B cell (primary cell): ENCODE measurements around the gene DNAAF5. TPM values are rescaled to one million over a fixed set of nuclear protein-coding genes. Genes with fewer than 3 reads are reported as not detected.

Source experiments
- ATAC-seq: fragments of 200-7000 bp; cut with Tn5 transposase; one replicate; pipeline ENCODE4 v1.10.0; 2021; ENCODE audit warnings: low read depth, mild to moderate bottlenecking, moderate number of reproducible peaks, moderate library complexity
- CTCF ChIA-PET: fragments of 350-600 bp; sonication (Branson Sonifier 250); formaldehyde crosslinking; loops from one replicate; lab custom pipeline; 2021; ENCODE audit warnings: antibody characterized with exemption, inconsistent platforms; lab: Charles Lee
- POLR2A ChIA-PET: fragments of 350-600 bp; sonication (Branson Sonifier 250); formaldehyde crosslinking; loops from one replicate; lab custom pipeline; 2021; ENCODE audit warnings: antibody characterized with exemption; lab: Charles Lee
- DNase-seq: peaks from one replicate; pipeline ENCODE4 v3.0.0; 2013
- H2AFZ ChIP-seq: 2 replicates; pipeline ENCODE4 v1.6.1; 2012; ENCODE audit warnings: mild to moderate bottlenecking, low read depth, low read length; ENCODE audit not compliant: insufficient read depth, poor library complexity, severe bottlenecking
- H3K27ac ChIP-seq, 2 donors: 1 replicate in 1 of 2; 2 replicates in 1 of 2; pipeline ENCODE4 v1.5.1; 2012 to 2013; ENCODE audit warnings: low read length in 2 of 2, mild to moderate bottlenecking in 2 of 2, moderate library complexity in 1 of 2
- H3K27me3 ChIP-seq, 4 experiments: fragments of 200-600 bp in 1 of 4; sonication (generic) in 1 of 4; replicated peaks in 1 of 4; 1 replicate in 2 of 4; 2 replicates in 2 of 4; pipeline versions ENCODE4 v1.6.1 to v1.7.0; 2013 to 2016; ENCODE audit warnings: low read length in 3 of 4, mild to moderate bottlenecking in 2 of 4, mixed read lengths in 1 of 4, moderate library complexity in 1 of 4; ENCODE audit not compliant: insufficient read depth in 4 of 4, control insufficient read depth in 3 of 4; ENCODE audit errors: control extremely low read depth in 1 of 4
- H3K36me3 ChIP-seq, 2 experiments: replicated peaks in 1 of 2; 1 replicate in 1 of 2; 2 replicates in 1 of 2; pipeline versions ENCODE4 v1.6.1 to v1.7.1; 2013; ENCODE audit warnings: low read length in 1 of 2; ENCODE audit not compliant: insufficient read depth in 2 of 2, control insufficient read depth in 1 of 2; ENCODE audit errors: control extremely low read depth in 1 of 2, extremely low read depth in 1 of 2
- H3K4me1 ChIP-seq, 2 donors: fragments of 200-600 bp in 1 of 2; sonication (generic) in 1 of 2; 1 replicate in 1 of 2; 2 replicates in 1 of 2; pipeline versions ENCODE4 v1.5.1 to v1.6.1; 2013 to 2017; ENCODE audit warnings: low read length in 2 of 2; ENCODE audit not compliant: control insufficient read depth in 2 of 2, insufficient read depth in 2 of 2
- H3K4me2 ChIP-seq: replicated peaks from 2 replicates; pipeline ENCODE3; 2012; ENCODE audit warnings: mild to moderate bottlenecking, low read depth, low read length; ENCODE audit not compliant: poor library complexity, severe bottlenecking
- H3K4me3 ChIP-seq, 5 experiments: fragments of 200-600 bp in 1 of 5; sonication (generic) in 1 of 5; 1 replicate in 3 of 5; 2 replicates in 2 of 5; pipeline versions ENCODE4 v1.5.1 to v1.7.0; 2011 to 2016; ENCODE audit warnings: low read length in 4 of 5, mild to moderate bottlenecking in 4 of 5, low read depth in 2 of 5, control low read depth in 1 of 5, moderate library complexity in 1 of 5; ENCODE audit not compliant: insufficient read depth in 1 of 5; ENCODE audit errors: control extremely low read depth in 1 of 5, extremely low read depth in 1 of 5
- H3K79me2 ChIP-seq: fragments of 200-600 bp; sonication (generic); one replicate; pipeline ENCODE4 v1.6.0; 2016; ENCODE audit warnings: low read length; ENCODE audit not compliant: control insufficient read depth, insufficient read depth
- H3K9ac ChIP-seq: fragments of 200-600 bp; sonication (generic); 2 replicates; pipeline ENCODE4 v1.6.1; 2017; ENCODE audit warnings: mild to moderate bottlenecking, low read length, moderate library complexity
- H3K9me3 ChIP-seq, 3 donors: one replicate each; pipeline versions ENCODE4 v1.6.1 to v1.7.1; 2013; ENCODE audit warnings: low read length in 2 of 3; ENCODE audit not compliant: control insufficient read depth in 2 of 3, insufficient read depth in 1 of 3; ENCODE audit errors: control extremely low read depth in 1 of 3
- H4K20me1 ChIP-seq: 2 replicates; pipeline ENCODE4 v1.6.0; 2012; ENCODE audit warnings: mild to moderate bottlenecking, low read length; ENCODE audit not compliant: insufficient read depth, control insufficient read depth, poor library complexity, severe bottlenecking
- H3K27ac Mint-ChIP-seq: one replicate; pipeline ENCODE4 v1.8.0; 2021; ENCODE audit warnings: mixed read lengths
- H3K27me3 Mint-ChIP-seq: one replicate; pipeline ENCODE4 v1.8.0; 2021; ENCODE audit warnings: mixed read lengths
- H3K4me1 Mint-ChIP-seq: one replicate; pipeline ENCODE4 v1.8.0; 2021; ENCODE audit warnings: mixed read lengths
- H3K4me3 Mint-ChIP-seq: one replicate; pipeline ENCODE4 v1.8.0; 2021; ENCODE audit warnings: mixed read lengths
- H3K9me3 Mint-ChIP-seq: one replicate; pipeline ENCODE4 v1.8.0; 2022; ENCODE audit warnings: mixed read lengths; ENCODE audit not compliant: insufficient read depth
- EZH2 ChIP-seq: IDR thresholded peaks from 2 replicates; pipeline ENCODE4 v1.6.1; 2012; ENCODE audit warnings: borderline replicate concordance, low read depth, mild to moderate bottlenecking, moderate library complexity, low read length; ENCODE audit not compliant: insufficient read depth, poor library complexity, severe bottlenecking
- WGBS: methylation state at CpG from one replicate; pipeline ENCODE4 v1.1.5; 2013; ENCODE audit warnings: missing lambda C conversion rate; ENCODE audit not compliant: insufficient coverage; 5-methylcytosine and 5-hydroxymethylcytosine counted together
- intact Hi-C: fragments of 100-400 bp; cut with micrococcal nuclease; formaldehyde crosslinking; loops from one replicate; pipeline ENCODE4 v1.10.0; 2022
- polyA plus RNA-seq: library from polyadenylated mRNA; depleted of rRNA; stranded (reverse); fragments of >200 nt; gene quantifications from 2 replicates; pipeline ENCODE4 v1.2.3, GENCODE V29; 2012
- total RNA-seq, 2 donors: library from RNA; stranded (reverse); fragments of 120-200 nt in 1 of 2; gene quantifications; 1 replicate in 1 of 2; 2 replicates in 1 of 2; pipeline versions ENCODE4 v1.2.3 to v1.2.4, GENCODE V29; 2013 to 2022
- TF ChIP-seq, protein P1 (sequence below): fragments of 200-600 bp; IDR thresholded peaks from one replicate; pipeline ENCODE4 v1.8.0; 2022; ENCODE audit warnings: antibody characterized with exemption, mild to moderate bottlenecking

The DNAAF5 gene
- total and polyA plus RNA-seq, 2 donors (not counting 1 experiment from before 2014, with no cell fraction given): 18.0 to 21.4 TPM

DNA sequence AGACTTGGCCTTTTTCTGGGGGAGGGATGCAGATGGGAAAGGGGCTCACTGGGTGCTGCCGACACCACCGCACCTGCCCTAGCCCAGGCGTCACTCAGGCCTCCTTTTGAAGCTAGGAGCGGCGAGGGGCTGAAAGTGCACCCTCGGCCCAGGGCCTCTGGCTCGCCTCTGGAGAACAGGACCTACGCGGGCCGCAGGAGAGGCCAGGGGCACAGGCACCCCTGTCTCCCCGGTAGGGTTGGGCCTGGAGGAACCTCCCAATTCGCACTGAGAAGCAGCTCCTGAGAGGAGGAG, 47.1 kb downstream of the DNAAF5 start:
- Histone ChIP-seq H3K4me2 (no peak overlapping the region), H3K27ac (no peak overlapping the region), H3K9me3 (no peaks in the 10 kb centered on the region), H3K27me3 (no peaks in the 10 kb centered on the region), H3K4me1 (no peaks in the 10 kb centered on the region), H2AFZ (no peak overlapping the region), H3K4me3 (no peak overlapping the region), H3K36me3 (peaks cover 0 to 12% of the 10 kb centered on the region in 2 experiments), H3K9ac (no peak overlapping the region), H3K79me2 (no peaks in the 10 kb centered on the region), H4K20me1 (no peaks in the 10 kb centered on the region)
- Mint-ChIP-seq H3K4me3 (no peak overlapping the region), H3K27me3 (no peaks in the 10 kb centered on the region), H3K4me1 (no peaks in the 10 kb centered on the region), H3K9me3 (no peaks in the 10 kb centered on the region), H3K27ac (no peak overlapping the region)
- POLR2A ChIA-PET: no interaction called here
- DNase-seq (no peak), ATAC-seq (no peak)
- TF ChIP-seq, protein P1, sequence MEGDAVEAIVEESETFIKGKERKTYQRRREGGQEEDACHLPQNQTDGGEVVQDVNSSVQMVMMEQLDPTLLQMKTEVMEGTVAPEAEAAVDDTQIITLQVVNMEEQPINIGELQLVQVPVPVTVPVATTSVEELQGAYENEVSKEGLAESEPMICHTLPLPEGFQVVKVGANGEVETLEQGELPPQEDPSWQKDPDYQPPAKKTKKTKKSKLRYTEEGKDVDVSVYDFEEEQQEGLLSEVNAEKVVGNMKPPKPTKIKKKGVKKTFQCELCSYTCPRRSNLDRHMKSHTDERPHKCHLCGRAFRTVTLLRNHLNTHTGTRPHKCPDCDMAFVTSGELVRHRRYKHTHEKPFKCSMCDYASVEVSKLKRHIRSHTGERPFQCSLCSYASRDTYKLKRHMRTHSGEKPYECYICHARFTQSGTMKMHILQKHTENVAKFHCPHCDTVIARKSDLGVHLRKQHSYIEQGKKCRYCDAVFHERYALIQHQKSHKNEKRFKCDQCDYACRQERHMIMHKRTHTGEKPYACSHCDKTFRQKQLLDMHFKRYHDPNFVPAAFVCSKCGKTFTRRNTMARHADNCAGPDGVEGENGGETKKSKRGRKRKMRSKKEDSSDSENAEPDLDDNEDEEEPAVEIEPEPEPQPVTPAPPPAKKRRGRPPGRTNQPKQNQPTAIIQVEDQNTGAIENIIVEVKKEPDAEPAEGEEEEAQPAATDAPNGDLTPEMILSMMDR: no peak
- no peak for TF ChIP-seq EZH2
- 93% methylated on average over 11 of the region's 12 CpGs for WGBS
- CTCF ChIA-PET: interaction anchor here (1.1 to 4.0 kb wide), 3 partner anchors 440 to 452 kb away, joined by 5 to 19 read pairs (median 6); no protein-coding TSS in a partner anchor
- intact Hi-C loops: no loop called here

DNA sequence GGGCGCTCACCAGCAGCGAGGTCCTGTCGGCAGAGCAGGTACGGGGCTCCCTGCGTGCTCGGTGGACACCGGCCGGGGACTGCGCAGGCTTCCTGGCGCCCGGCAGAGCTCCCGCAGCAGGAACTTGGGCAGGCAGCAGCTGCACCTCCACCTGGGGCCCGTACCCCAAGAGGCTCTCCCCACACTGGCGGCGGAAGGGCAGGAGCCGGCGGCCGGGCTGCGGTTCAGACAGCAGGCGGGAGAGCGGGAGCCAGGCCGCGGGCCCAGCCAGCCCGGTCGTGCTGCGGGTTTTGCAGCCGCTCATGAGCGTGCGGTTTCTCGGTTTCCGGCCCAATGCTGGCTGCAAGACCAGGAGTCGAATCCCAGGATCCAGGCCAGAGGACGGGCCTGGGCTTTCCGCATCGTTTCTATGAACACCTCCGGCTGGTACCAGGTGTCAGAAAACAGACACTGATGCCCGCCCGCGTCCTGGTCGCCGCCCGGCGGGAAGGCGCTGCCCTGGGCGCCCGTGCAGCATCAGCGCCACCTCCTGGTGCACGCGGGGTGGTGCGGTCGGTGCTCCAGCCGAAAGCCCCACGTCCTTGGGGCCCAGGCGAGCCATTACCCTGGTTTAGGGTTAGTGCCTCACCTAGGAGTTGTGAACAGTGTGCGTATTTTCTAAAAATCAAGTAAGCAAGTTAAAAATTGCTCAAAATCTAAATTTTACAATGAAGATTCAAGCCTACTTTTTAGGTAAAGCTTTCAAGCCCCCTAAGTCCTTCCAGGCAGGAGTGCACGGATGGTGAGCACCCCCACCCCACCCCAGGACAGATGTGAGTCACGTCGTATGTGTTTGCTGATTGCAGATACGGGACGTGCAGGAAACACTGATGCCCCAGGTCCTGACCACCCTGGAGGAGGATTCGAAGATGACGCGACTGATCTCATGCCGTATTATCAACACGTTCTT, 47.9 kb downstream of the DNAAF5 start:
- H3K9me3 ChIP-seq: no peaks in the 10 kb centered on the region
- H3K4me3 ChIP-seq: no peak overlapping the region
- Mint-ChIP-seq H3K4me3 (no peak overlapping the region), H3K9me3 (no peaks in the 10 kb centered on the region), H3K27ac (no peak overlapping the region), H3K27me3 (no peaks in the 10 kb centered on the region), H3K4me1 (no peaks in the 10 kb centered on the region)
- no peaks in the 10 kb centered on the region for H3K79me2 ChIP-seq
- H4K20me1 ChIP-seq: no peaks in the 10 kb centered on the region
- no peaks in the 10 kb centered on the region for H3K4me1 ChIP-seq
- no peak for TF ChIP-seq EZH2
- TF ChIP-seq, protein P1: peak; percentile 88
- peak; percentile 73 for ATAC-seq
- peak; percentile 58 for DNase-seq
- intact Hi-C loops: no loop called here
- H3K27ac ChIP-seq: no peak overlapping the region
- POLR2A ChIA-PET: no interaction called here
- 81% methylated on average over 64 of the region's 65 CpGs for WGBS
- peak overlapping the region; percentile 37 for H3K4me2 ChIP-seq
- CTCF ChIA-PET: interaction anchor here (1.5 to 4.0 kb wide), 2 partner anchors 441 to 453 kb away, joined by 6 to 19 read pairs; no protein-coding TSS in a partner anchor
- H3K9ac ChIP-seq: no peak overlapping the region
- H2AFZ ChIP-seq: no peak overlapping the region
- H3K27me3 ChIP-seq: no peaks in the 10 kb centered on the region
- peaks cover 0 to 16% of the 10 kb centered on the region in 2 experiments for H3K36me3 ChIP-seq
